HG03565 (cell line): ENCODE measurements around the gene HDAC7.

Experiments used
- ATAC-seq: cut with Tn5 transposase; IDR thresholded peaks from one replicate; pipeline ENCODE4 v1.9.1; 2021; ENCODE audit warnings: mild to moderate bottlenecking, moderate library complexity; ENCODE audit not compliant: unreplicated experiment

Gene HDAC7

GRCh38 chr12:47736877-47737676, 82.6 kb downstream of the HDAC7 start:
- ATAC-seq: no peak

GRCh38 chr12:47736216-47736615, 83.5 kb downstream of the HDAC7 start:
- ATAC-seq: no peak

- ATAC-seq: no peak
Measured at GRCh38 chr12:47735649-47736048, 84.1 kb downstream of the HDAC7 start.

- no peak for ATAC-seq
Measured at GRCh38 chr12:47734725-47735480, 84.8 kb downstream of the HDAC7 start.

GRCh38 chr12:47733142-47733541, 86.6 kb downstream of the HDAC7 start:
- ATAC-seq: no peak
